Activated CD4-positive, alpha-beta memory T cell treated with anti-CD3 and anti-CD28 coated beads for 36 hours (primary cell): Measurements from ENCODE around the gene SMIM43. TPM values are rescaled to one million over a fixed set of nuclear protein-coding genes. Genes with fewer than 3 reads are reported as not detected.
"Not testable (repeated sequence)": the region's sequence is repeated elsewhere in the genome, so short reads cannot be mapped to it uniquely, and the experiment has no call there.

Experiments used
- CTCF ChIA-PET: fragments of 350-600 bp; sonication (Branson Sonifier 250); formaldehyde crosslinking; loops from one replicate; lab custom pipeline; 2021; ENCODE audit warnings: antibody characterized with exemption, inconsistent platforms; lab: Charles Lee
- POLR2A ChIA-PET: fragments of 350-600 bp; sonication (Branson Sonifier 250); formaldehyde crosslinking; loops from one replicate; lab custom pipeline; 2021; ENCODE audit warnings: antibody characterized with exemption; lab: Charles Lee
- DNase-seq: peaks from one replicate; pipeline ENCODE4 v3.0.0-alpha.2; 2020
- H3K27ac Mint-ChIP-seq: one replicate; pipeline ENCODE4 v1.8.0; 2021; ENCODE audit warnings: mixed read lengths
- H3K27me3 Mint-ChIP-seq: one replicate; pipeline ENCODE4 v1.8.0; 2021; ENCODE audit warnings: mixed read lengths
- H3K36me3 Mint-ChIP-seq: one replicate; pipeline ENCODE4 v1.8.0; 2021; ENCODE audit warnings: mixed read lengths
- H3K4me1 Mint-ChIP-seq: one replicate; pipeline ENCODE4 v1.8.0; 2021; ENCODE audit warnings: low read depth, mixed read lengths
- H3K4me3 Mint-ChIP-seq: one replicate; pipeline ENCODE4 v1.8.0; 2021; ENCODE audit warnings: mild to moderate bottlenecking, mixed read lengths
- H3K9me3 Mint-ChIP-seq: one replicate; pipeline ENCODE4 v1.8.0; 2021; ENCODE audit warnings: mixed read lengths
- intact Hi-C: fragments of 100-400 bp; cut with micrococcal nuclease; formaldehyde crosslinking; loops from one replicate; pipeline ENCODE4 v1.15.1; 2023
- total RNA-seq, 2 experiments: library from RNA; stranded (reverse); gene quantifications; one replicate each; pipeline ENCODE4 v1.2.3, GENCODE V29; 2021

SMIM43 gene
- total RNA-seq, 2 experiments from 2014 or later = not detected

DNA sequence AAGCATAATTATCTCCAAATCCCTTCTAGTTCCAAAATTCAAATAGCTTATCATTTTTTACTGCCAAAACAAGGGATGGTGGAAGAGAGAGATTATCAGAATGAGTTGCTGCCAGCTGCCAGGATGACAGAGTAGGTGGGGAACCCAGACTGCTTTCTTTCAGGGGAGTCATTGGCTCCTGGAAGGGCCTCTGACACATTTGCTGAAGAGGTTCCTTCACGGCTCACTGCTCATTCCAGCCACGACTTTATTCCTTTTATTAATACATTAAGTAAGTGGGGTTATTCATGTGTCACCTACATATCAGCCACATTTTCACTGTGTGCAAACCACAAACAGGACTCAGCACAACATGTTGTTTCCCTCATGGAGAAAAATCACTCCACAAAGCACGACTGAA is 12.7 kb upstream of the SMIM43 start:
- H3K36me3 Mint-ChIP-seq = no peaks in the 10 kb centered on the region
- intact Hi-C loops = no loop called here
- H3K4me3 Mint-ChIP-seq = no peak overlapping the region
- ChIA-PET CTCF (interaction anchor here (1.1 kb wide), 1 partner anchor 123 kb away, joined by 3 read pairs; no protein-coding TSS in a partner anchor), POLR2A (no interaction called here)
- no peak overlapping the region for H3K27ac Mint-ChIP-seq
- H3K27me3 Mint-ChIP-seq = peaks cover 13% of the 10 kb centered on the region
- no peaks in the 10 kb centered on the region for H3K9me3 Mint-ChIP-seq
- no peaks in the 10 kb centered on the region for H3K4me1 Mint-ChIP-seq
- no peak for DNase-seq

DNA sequence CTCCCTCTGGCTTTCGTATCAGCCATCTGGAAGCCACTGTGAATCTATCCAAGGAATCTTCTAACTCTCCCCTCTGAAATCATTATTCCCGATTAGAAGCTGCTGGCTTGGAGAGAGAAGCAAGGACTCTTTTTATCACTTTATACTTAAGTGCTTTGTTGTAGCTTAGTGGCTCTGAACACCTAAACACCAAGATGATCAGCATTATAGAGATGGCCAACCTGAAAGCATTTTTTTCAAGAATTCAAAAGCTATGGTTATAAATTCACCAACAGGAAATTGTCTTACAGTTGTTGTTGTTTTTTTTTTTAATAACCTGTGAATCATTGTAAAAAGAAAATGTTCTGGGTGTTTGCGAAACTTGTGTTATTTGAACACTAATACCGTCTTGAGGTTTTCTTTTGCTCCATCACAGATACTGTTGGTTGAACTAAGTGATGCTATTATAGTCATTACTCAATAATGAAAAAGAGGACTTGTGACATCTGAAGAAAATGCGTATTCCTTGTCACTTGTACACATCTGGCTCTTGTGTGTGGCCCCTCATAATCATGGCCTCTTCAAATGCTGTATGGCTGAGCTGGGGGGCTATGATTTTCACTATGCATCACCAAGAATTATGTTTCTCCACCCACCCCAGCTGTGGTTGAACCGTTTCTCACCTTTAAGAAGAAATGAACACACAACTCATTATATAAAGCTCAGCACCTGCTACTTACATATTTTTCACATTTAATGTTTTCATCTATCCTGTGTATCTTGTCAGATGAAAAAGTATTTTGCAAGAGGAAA is 11.8 kb upstream of the SMIM43 start:
- Mint-ChIP-seq H3K27ac (no peak overlapping the region), H3K4me1 (no peaks in the 10 kb centered on the region), H3K4me3 (no peak overlapping the region), H3K9me3 (no peaks in the 10 kb centered on the region), H3K36me3 (no peaks in the 10 kb centered on the region), H3K27me3 (peaks cover 16% of the 10 kb centered on the region)
- intact Hi-C loops = no loop called here
- ChIA-PET CTCF (interaction anchor here (0.9 to 1.1 kb wide), 2 partner anchors 14 to 124 kb away, joined by 3 read pairs; no protein-coding TSS in a partner anchor), POLR2A (no interaction called here)
- no peak for DNase-seq

DNA sequence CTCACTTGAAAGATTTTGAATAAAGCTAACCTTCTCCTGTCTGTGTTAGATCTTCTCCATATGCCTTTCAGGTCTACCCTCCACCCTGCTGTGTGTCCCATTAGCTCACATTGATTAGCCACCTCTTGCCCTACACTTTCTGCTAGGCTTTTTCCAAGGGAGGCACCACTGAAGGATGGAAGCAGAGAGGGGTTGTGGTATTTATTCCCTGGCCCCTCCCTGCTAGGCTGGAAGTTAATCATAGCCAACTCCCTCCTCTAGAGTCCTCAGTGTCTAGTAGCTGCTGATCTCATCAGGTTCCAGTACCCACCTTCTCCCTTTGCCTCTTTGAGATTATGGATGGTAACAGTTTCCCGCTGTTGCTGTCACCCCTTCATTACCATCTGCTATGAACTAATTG is 8.9 kb upstream of the SMIM43 start:
- H3K9me3 Mint-ChIP-seq = no peaks in the 10 kb centered on the region
- intact Hi-C loops = no loop called here
- H3K27me3 Mint-ChIP-seq = peaks cover 4% of the 10 kb centered on the region
- no peak for DNase-seq
- no peaks in the 10 kb centered on the region for H3K4me1 Mint-ChIP-seq
- ChIA-PET CTCF (no interaction called here), POLR2A (no interaction called here)
- H3K27ac Mint-ChIP-seq = no peak overlapping the region
- H3K4me3 Mint-ChIP-seq = no peak overlapping the region
- H3K36me3 Mint-ChIP-seq = no peaks in the 10 kb centered on the region

DNA sequence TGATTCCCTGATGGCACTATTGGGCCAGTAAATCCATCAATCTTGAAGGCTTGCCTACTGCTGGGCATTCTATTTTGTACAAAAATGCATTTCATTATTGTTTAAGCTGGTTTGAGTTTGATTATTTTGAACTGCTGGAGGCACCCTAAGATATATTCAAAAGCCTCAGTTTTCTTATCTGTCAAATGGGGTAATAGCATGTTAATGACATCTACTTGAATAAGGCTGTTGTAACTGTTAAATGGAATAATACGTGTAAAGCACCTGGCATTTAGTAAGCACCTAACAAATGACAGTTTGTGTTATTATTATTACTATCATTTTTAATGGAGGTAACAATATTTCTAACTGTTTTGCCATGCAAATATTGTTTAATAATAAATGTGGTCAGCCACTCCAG is 6.9 kb upstream of the SMIM43 start:
- Mint-ChIP-seq H3K4me1 (no peaks in the 10 kb centered on the region), H3K4me3 (no peak overlapping the region), H3K27me3 (peaks cover 8% of the 10 kb centered on the region), H3K9me3 (no peaks in the 10 kb centered on the region), H3K27ac (no peak overlapping the region), H3K36me3 (no peaks in the 10 kb centered on the region)
- intact Hi-C loops = no loop called here
- no peak for DNase-seq
- ChIA-PET CTCF (no interaction called here), POLR2A (no interaction called here)

DNA sequence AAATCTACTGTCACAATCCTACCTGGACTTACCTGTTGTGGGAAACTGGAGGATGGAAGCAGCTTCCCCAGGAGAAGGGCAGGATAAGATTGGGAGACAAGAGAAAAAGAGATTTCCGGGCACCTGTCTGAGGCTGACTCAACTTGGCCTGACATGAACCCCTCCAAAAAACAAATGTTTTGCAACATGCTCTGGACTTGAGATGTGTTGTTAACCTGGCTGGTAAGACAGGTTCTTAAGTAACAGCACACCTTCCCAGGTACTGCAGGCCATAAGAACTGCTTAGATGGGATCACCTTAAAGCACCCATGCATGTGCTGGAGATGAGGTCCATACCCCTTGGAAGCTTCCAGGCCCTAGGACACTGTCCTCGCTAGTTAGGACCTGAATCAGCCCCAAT is 4.4 kb upstream of the SMIM43 start:
- CTCF ChIA-PET = no interaction called here
- H3K36me3 Mint-ChIP-seq = no peaks in the 10 kb centered on the region
- intact Hi-C loops = no loop called here
- H3K9me3 Mint-ChIP-seq = no peaks in the 10 kb centered on the region
- H3K27ac Mint-ChIP-seq = no peak overlapping the region
- H3K27me3 Mint-ChIP-seq = peaks cover 23% of the 10 kb centered on the region
- DNase-seq = no peak
- no peak overlapping the region for H3K4me3 Mint-ChIP-seq
- peaks cover 6% of the 10 kb centered on the region for H3K4me1 Mint-ChIP-seq
- POLR2A ChIA-PET = no interaction called here

DNA sequence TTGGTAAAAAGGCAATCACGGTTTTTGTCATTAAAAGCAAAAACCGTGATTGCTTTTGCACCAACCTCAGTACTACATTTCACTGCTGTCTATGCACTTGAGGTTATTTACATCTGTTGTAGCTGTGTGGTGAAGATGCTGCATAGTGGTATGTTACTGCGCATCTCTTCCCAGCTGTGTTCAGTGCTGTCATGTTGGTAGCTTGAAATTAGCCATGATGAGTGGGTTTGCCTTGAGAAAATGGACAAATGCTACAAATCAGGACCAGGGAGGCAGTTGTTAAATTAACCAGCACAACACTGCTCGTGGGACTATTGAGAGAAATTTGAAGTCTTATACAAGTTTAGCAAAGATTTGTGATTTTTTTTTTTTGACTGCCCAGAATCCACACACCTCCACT is 2.2 kb upstream of the SMIM43 start:
- Mint-ChIP-seq H3K27ac (no peak overlapping the region), H3K4me1 (peaks cover 16% of the 10 kb centered on the region), H3K9me3 (no peaks in the 10 kb centered on the region), H3K27me3 (peaks cover 39% of the 10 kb centered on the region), H3K4me3 (no peak overlapping the region), H3K36me3 (no peaks in the 10 kb centered on the region)
- intact Hi-C loops = no loop called here
- no peak for DNase-seq
- POLR2A ChIA-PET = no interaction called here
- CTCF ChIA-PET = interaction anchor here (0.6 kb wide), 1 partner anchor 167 kb away, joined by 3 read pairs; no protein-coding TSS in a partner anchor

DNA sequence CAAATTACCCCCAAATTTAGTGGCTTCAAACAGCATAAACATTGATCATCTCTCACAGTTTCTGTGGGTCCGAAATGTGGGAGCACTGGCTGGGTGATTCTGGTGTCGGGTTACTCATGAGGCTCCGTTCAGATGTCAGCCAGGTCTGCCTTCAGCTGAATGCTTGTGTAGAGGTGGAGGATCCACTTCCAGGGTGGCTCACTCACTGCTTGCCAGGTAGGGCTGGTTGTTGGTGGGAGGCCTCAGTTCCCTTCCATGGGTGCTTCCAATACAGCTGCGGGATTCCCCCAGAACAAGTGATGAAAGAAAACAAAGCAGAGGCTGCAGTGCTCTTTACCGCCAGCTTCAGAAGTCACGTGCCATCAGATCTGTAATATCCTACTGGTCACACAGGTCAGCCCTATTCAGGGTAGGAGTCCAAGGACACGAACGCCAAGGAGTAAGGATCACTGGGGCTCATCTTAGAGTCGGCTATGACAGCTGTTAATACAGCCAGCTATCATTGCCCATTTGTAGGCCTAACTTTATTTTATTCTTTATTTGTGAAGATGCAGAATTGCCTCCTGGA is 1.1 kb upstream of the SMIM43 start:
- intact Hi-C loops = no loop called here
- CTCF ChIA-PET = interaction anchor here (0.6 to 1.6 kb wide), 2 partner anchors 13 to 58 kb away, joined by 3 to 5 read pairs; no protein-coding TSS in a partner anchor
- H3K4me1 Mint-ChIP-seq = peaks cover 16% of the 10 kb centered on the region

DNA sequence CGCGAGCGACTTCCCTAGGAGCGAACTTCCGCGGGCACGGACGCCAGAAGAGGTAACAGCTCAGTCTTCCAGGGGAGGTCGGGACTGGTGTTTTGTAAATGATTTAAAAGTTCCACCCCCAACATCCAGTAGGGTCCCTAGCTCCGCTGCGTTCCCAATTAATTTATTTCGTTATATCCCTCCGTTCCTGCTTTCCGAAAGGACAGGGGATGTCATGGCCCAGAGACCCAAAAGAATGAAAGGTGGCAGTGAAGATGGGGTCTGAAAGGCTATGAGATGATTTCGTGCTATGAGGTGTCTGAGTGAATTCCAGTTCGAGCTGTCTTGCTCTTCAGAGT is 373 bp upstream of the SMIM43 start:
- POLR2A ChIA-PET = no interaction called here
- H3K36me3 Mint-ChIP-seq = no peaks in the 10 kb centered on the region

More for the DNA sequence above, 1.1 kb upstream of the SMIM43 start:
- Mint-ChIP-seq H3K27ac (no peak overlapping the region), H3K27me3 (peaks cover 45% of the 10 kb centered on the region), H3K36me3 (no peaks in the 10 kb centered on the region), H3K9me3 (no peaks in the 10 kb centered on the region), H3K4me3 (no peak overlapping the region)
- POLR2A ChIA-PET = no interaction called here
- DNase-seq = no peak

DNA sequence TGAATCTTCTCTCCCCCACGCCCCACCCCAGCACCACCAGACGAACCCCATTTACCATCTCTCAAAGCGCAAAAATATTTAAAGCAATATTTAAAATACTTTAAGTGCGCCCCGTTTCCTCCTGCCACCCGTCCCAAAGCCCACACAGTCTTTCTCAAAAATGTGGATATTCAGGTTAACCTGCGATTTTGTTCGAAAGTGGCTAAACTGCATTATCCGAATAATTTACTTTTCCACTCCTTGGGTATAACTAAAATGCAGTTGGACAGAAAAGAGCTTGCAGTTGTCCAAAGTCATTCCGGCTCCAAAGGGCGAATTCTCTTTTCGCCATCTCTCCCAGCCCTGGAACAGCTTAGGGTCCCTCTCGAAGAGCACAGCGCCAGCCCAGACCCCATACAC is 662 bp downstream of the SMIM43 start:
- ChIA-PET POLR2A (no interaction called here), CTCF (no interaction called here)
- Mint-ChIP-seq H3K27me3 (peaks cover 53% of the 10 kb centered on the region), H3K4me3 (no peak overlapping the region), H3K36me3 (no peaks in the 10 kb centered on the region), H3K4me1 (peaks cover 16% of the 10 kb centered on the region), H3K9me3 (no peaks in the 10 kb centered on the region), H3K27ac (no peak overlapping the region)
- DNase-seq = no peak
- intact Hi-C loops = no loop called here

More for the DNA sequence above, 373 bp upstream of the SMIM43 start:
- no peak for DNase-seq
- Mint-ChIP-seq H3K27me3 (peaks cover 46% of the 10 kb centered on the region), H3K4me1 (peaks cover 16% of the 10 kb centered on the region), H3K4me3 (peak overlapping the region; percentile 40), H3K27ac (no peak overlapping the region), H3K9me3 (no peaks in the 10 kb centered on the region)
- intact Hi-C loops = no loop called here
- CTCF ChIA-PET = interaction anchor here (1.6 kb wide), 1 partner anchor 58 kb away, joined by 3 read pairs; no protein-coding TSS in a partner anchor

DNA sequence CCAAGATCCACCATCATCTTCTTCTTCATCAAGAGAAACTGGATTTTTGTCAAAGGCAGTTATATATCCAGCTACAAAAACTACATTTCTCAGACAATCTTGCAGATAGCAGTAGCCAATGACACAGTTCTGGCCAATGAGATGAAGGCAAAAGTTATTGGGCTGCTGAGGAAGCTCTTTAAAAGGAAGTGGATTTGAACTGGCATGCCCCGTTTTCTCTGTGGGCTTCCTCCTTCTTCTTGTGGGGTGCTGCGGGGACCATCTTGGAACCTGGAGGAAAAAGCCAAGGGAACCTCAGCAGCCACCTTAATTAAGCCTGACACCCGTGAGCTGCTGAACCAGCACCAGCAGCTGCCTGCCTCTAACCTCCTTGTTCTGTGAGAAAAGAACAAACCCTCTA is 4.8 kb downstream of the SMIM43 start:
- Mint-ChIP-seq H3K4me1 (peaks cover 13% of the 10 kb centered on the region), H3K4me3 (no peak overlapping the region), H3K27ac (no peak overlapping the region), H3K9me3 (no peaks in the 10 kb centered on the region), H3K27me3 (peaks cover 47% of the 10 kb centered on the region), H3K36me3 (no peaks in the 10 kb centered on the region)
- ChIA-PET POLR2A (no interaction called here), CTCF (no interaction called here)
- intact Hi-C loops = no loop called here
- no peak for DNase-seq

DNA sequence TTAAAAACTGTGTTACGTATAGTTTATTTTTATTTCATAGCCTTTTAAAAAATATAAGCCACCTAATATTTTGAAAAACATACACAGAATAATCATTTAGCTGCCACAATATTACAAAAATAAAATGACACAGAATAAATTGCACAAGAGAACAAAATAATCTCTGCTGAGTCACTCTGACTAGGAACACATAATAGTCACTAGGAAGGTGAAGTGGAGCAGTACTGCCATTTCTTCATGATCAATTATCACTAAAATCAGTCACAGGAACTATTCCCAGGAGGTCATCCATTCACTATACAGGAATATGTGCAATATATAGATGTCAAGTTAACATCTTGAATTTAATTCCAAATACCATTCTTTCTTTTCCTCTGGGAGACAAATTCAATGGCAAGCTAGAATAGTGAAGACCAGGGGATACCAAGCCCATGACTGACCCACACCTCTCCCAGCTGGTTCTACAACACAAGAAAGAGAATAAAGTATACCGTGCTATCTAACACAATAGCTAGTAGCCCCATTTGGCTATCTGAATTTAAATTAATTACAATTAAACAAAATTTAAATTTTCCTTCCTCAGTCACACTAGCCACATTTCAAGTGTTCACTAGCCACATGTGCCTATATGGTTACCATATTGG is 5.9 kb downstream of the SMIM43 start:
- no peak overlapping the region for H3K27ac Mint-ChIP-seq
- CTCF ChIA-PET = no interaction called here
- H3K27me3 Mint-ChIP-seq = peaks cover 47% of the 10 kb centered on the region
- intact Hi-C loops = no loop called here
- peaks cover 8% of the 10 kb centered on the region for H3K4me1 Mint-ChIP-seq
- H3K36me3 Mint-ChIP-seq = no peaks in the 10 kb centered on the region
- no peak overlapping the region for H3K4me3 Mint-ChIP-seq
- no peaks in the 10 kb centered on the region for H3K9me3 Mint-ChIP-seq
- POLR2A ChIA-PET = no interaction called here
- DNase-seq = no peak

DNA sequence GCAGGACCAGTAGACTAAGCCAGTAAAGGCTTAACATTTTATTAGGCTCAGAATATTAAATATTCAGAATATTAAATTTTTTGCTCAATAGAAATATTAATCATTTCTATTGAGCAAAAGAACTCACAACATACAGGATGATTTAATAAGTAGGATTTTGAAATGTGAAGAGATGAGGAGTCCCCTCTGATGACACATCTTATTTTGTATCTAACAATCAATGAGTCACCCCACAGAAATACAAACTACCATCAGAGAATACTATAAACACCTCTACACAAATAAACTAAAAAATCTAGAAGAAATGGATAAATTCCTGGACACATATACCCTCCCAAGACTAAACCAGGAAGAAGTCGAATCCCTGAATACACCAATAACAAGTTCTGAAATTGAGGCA is 12.8 kb downstream of the SMIM43 start:
- intact Hi-C loops, H3K36me3 Mint-ChIP-seq, DNase-seq, H3K4me1 Mint-ChIP-seq, H3K4me3 Mint-ChIP-seq, CTCF ChIA-PET, H3K9me3 Mint-ChIP-seq, H3K27ac Mint-ChIP-seq, POLR2A ChIA-PET: not testable (repeated sequence)
- H3K27me3 Mint-ChIP-seq = peaks cover 35% of the 10 kb centered on the region
